Measurements from ENCODE around the gene PIK3R4.

Gene PIK3R4

DNA sequence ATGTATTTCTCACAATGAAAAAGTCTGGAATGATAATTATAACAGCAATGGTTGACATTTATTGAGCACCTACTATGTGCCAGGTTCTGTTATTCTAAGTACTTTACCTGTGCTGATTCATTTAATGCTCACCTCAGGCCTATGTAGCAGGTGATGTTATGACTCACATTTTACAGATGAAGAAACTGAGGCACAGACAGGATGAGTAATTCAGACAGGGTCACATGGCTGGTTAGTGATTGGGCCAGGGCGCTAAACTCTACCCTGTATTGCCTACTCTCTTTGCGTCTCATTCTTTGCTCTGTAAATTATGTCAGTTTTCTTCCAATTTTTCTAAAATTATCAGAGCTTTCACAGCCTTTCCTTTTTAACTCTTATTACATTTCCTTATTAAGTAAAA is 98.3 kb downstream of the PIK3R4 start:
- no peaks in the 10 kb centered on the region for H3K4me1 Mint-ChIP-seq
- no peak overlapping the region for H3K4me3 Mint-ChIP-seq
- no peak for ATAC-seq
- no peak for DNase-seq (ENCODE audit: low spot score in 2 of 2)
- H3K27ac Mint-ChIP-seq = no peak overlapping the region
- no peaks in the 10 kb centered on the region for H3K36me3 Mint-ChIP-seq
- no peaks in the 10 kb centered on the region for H3K9me3 Mint-ChIP-seq

DNA sequence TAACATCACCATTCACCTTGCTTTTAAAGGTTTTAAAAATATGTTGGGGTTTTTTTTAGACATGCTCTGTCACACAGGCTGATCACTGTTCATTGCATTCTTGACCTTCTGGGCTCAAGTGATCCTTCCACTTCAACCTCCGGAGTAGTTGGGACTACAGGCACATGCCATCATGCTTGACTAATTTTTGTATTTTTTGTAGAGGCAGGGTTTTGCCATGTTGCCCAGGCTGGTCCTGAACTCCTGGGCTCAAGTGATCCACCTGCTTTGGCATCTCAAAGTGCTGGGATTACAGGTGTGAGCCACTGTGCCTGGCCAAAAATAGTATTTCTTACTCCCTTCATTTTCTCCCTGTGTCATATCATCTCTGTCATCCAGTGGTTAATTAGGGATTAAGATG is 101.4 kb downstream of the PIK3R4 start:
- no peak overlapping the region for H3K27ac Mint-ChIP-seq
- no peak for ATAC-seq
- H3K4me3 Mint-ChIP-seq = no peak overlapping the region
- H3K9me3 Mint-ChIP-seq = no peaks in the 10 kb centered on the region
- no peaks in the 10 kb centered on the region for H3K36me3 Mint-ChIP-seq
- no peaks in the 10 kb centered on the region for H3K4me1 Mint-ChIP-seq
- no peak for DNase-seq (ENCODE audit: low spot score in 2 of 2)

DNA sequence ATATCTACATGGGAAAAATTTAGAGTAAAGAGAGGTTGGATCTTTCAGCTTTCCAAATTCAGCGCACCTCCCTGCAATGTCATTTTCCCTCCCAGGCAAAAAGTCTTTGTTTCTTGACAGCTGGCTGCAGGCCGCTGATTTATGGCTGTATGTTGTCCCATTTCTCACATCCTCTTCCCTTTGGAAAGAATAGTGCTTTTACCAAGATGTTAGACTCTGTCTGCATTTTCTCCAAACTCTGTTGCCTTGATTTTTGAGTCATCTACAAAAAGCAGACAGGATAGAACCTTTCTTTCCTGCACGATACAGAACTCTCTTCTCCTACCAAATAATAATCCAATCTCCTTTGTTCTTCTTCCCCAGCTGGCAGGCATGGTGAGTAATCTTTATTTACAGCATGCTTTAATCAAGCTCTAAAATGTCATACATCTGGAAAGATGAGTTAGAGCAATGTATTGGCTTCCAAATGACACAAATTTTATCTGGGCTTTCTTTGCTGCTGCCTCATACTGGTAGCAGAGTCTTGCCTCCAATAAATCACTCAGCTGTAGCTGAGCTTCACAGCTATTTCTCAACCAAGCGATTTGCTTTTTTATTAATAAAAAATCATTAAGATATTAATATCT is 101.9 kb downstream of the PIK3R4 start:
- H3K4me3 Mint-ChIP-seq = no peak overlapping the region
- no peak overlapping the region for H3K27ac Mint-ChIP-seq
- H3K36me3 Mint-ChIP-seq = no peaks in the 10 kb centered on the region
- no peaks in the 10 kb centered on the region for H3K4me1 Mint-ChIP-seq
- ATAC-seq = no peak
- H3K9me3 Mint-ChIP-seq = no peaks in the 10 kb centered on the region
- no peak for DNase-seq (ENCODE audit: low spot score in 2 of 2)

DNA sequence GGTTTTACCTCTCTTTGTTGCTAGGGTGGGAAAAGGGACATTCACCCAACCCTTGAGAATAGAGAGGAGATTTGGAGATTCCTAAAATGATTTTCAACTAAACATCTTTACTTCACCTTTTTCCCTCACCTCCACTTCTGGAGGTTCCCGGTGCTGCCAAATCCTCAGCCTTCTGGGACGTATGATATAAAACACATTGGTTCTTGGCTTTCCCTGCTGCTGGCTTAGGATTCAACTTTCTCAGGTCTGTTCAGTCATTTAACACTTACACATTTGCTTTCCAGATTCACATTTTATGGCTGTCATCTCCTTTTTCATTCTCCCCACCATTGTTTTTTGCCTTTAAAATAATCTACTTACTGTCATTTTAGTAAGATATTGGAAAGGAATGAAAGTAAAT is 106.6 kb downstream of the PIK3R4 start:
- H3K9me3 Mint-ChIP-seq = peaks cover 2% of the 10 kb centered on the region
- no peak for DNase-seq (ENCODE audit: low spot score in 2 of 2)
- H3K4me3 Mint-ChIP-seq = no peak overlapping the region
- no peak overlapping the region for H3K27ac Mint-ChIP-seq
- no peaks in the 10 kb centered on the region for H3K36me3 Mint-ChIP-seq
- H3K4me1 Mint-ChIP-seq = no peaks in the 10 kb centered on the region
- no peak for ATAC-seq

DNA sequence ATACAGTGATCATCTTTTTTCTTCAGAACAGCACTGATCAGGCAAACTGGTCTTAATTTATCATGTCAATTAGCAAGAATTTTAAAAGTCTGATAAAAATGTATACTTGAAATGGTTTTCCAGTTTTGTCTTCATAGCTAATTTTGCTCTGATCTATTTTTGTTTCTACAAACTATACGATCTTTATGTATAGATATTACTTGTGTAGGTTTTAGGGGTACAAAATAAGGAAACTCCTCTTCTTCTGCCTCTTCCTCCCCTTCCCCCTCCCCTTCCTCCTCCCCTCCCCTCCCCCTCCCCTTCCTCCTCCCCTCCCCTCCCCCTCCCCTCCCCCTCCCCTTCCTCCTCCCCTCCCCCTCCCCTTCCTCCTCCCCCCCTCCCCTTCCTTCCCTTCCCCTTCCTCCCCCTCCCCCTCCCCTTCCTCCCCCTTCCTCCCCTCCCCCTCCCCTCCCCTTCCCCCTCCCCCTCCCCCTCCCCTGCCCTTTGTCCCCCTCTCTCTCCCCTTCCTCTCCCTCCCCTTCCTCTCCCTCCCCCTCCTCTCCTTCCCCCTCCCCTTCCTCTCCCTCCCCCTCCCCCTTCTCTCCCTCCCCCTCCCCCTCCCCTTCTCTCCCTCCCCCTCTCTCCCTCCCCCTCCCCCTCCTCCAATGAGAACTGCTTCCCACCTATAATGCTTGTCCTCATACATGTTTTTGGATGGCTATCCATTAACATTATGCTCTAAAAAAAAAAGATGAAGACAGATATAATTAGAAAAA is 110.0 kb downstream of the PIK3R4 start:
- no peak for ATAC-seq
- no peak for DNase-seq (ENCODE audit: low spot score in 2 of 2)

DNA sequence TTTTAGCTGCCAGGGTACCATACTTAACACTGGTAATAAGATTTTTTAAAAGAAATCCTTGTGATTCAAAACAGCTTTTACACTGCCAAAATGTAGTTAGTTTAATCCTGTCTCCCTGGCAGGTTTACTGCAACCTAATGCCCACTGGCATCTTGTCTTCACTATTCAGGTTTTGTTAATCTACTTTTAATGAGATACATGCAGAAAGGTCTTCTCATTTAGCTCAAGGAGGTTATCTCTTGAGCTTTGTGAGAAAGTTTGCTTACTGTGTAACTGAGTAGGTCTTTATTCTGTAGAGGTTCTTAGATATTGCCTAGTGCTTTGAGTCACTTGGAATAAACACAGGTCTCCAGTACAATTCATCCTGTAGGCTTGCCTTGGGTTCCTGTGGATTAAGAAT is 110.7 kb downstream of the PIK3R4 start:
- ATAC-seq (no peak), DNase-seq (ENCODE audit: low spot score in 2 of 2) (no peak)
- Mint-ChIP-seq H3K9me3 (peaks cover 2% of the 10 kb centered on the region), H3K4me1 (no peaks in the 10 kb centered on the region), H3K27ac (no peak overlapping the region), H3K36me3 (no peaks in the 10 kb centered on the region), H3K4me3 (no peak overlapping the region)

More for the DNA sequence above, 110.0 kb downstream of the PIK3R4 start:
- H3K36me3 Mint-ChIP-seq = no peaks in the 10 kb centered on the region
- H3K4me1 Mint-ChIP-seq = no peaks in the 10 kb centered on the region
- no peak overlapping the region for H3K4me3 Mint-ChIP-seq
- H3K27ac Mint-ChIP-seq = no peak overlapping the region
- peaks cover 2% of the 10 kb centered on the region for H3K9me3 Mint-ChIP-seq

DNA sequence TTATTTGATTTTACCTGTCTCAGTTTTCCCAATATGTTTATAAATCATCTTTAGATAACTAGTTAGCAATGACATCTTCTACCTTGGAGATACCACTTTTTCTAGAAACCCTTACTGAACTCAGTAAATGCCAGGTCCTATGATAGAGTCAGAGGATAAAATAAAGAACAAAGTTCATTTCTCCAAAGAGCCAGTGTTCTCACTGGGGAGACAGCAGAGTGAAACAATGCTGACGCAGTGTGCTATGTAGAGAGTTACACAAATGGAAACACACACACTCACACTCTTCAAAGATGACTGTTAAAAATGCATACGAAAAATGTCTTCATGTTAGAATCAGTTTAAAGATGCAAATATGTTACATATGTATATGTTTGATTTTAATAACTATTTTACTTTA is 111.3 kb downstream of the PIK3R4 start:
- Mint-ChIP-seq H3K36me3 (no peaks in the 10 kb centered on the region), H3K9me3 (peaks cover 2% of the 10 kb centered on the region), H3K4me1 (no peaks in the 10 kb centered on the region), H3K4me3 (no peak overlapping the region), H3K27ac (no peak overlapping the region)
- ATAC-seq (no peak), DNase-seq (ENCODE audit: low spot score in 2 of 2) (no peak)

Data from stimulated activated effector memory CD8-positive, alpha-beta T cell treated with anti-CD3 and anti-CD28 coated beads, Interleukin-12 subunit alpha, Interleukin-12 subunit beta, amount 100 ng/mL, for 72 hours (primary cell).